GM12873 (cell line): ENCODE results near the gene RIPPLY3.

Source experiments
- CTCF ChIP-seq: IDR thresholded peaks from 2 replicates; pipeline ENCODE4 v1.5.1; 2012; ENCODE audit warnings: low read depth, mild to moderate bottlenecking, moderate library complexity, low read length, control low read depth; ENCODE audit not compliant: insufficient read depth; ENCODE audit errors: missing control alignments

The RIPPLY3 gene

GRCh38 chr21:37061926-37062592, 55.6 kb downstream of the RIPPLY3 start:
- no peak for TF ChIP-seq CTCF

- TF ChIP-seq CTCF, result no peak
Measured at GRCh38 chr21:37062593-37062935, 56.1 kb downstream of the RIPPLY3 start.

- TF ChIP-seq CTCF, result no peak
Measured at GRCh38 chr21:37063433-37063832, 56.9 kb downstream of the RIPPLY3 start.

GRCh38 chr21:37064841-37065240, 58.3 kb downstream of the RIPPLY3 start:
- no peak for TF ChIP-seq CTCF

GRCh38 chr21:37065561-37066177, 59.2 kb downstream of the RIPPLY3 start:
- TF ChIP-seq CTCF, result no peak
